Mucosa of gallbladder (tissue), 1 donor: ENCODE measurements around the gene CBX6. TPM values are rescaled to one million over a fixed set of nuclear protein-coding genes. Genes with fewer than 3 reads are reported as not detected.
A peak's percentile ranks its signal among the peaks of the same experiment; 100 is the strongest.
"Not testable (repeated sequence)": the region's sequence is repeated elsewhere in the genome, so short reads cannot be mapped to it uniquely, and the experiment has no call there.

Experiments
- DNase-seq: peaks from one replicate; pipeline ENCODE4 v3.0.0-alpha.2; 2020; ENCODE audit warnings: low spot score
- total RNA-seq: library from RNA; stranded (reverse); gene quantifications from one replicate; pipeline ENCODE4 v1.2.1, GENCODE V29; 2021
- donor health status: DM: no; HTN: no; CAD: no.

The CBX6 gene
- total RNA-seq, 1 donor from 2014 or later: 97.5 TPM

- no peak for DNase-seq
Measured at GRCh38 chr22:38861170-38861876, 10.7 kb downstream of the CBX6 start.

GRCh38 chr22:38860283-38861169 lies 11.5 kb downstream of the CBX6 start:
- DNase-seq: no peak

- DNase-seq: no peak
Measured at GRCh38 chr22:38859581-38860282, 12.3 kb downstream of the CBX6 start.

- DNase-seq: no peak
Measured at GRCh38 chr22:38858492-38858891, 13.5 kb downstream of the CBX6 start.

- not testable (repeated sequence) for DNase-seq
Measured at GRCh38 chr22:38854476-38854875, 17.5 kb downstream of the CBX6 start.

- DNase-seq: not testable (repeated sequence)
Measured at GRCh38 chr22:38853883-38854282, 18.1 kb downstream of the CBX6 start.

GRCh38 chr22:38853196-38853651 lies 18.8 kb downstream of the CBX6 start:
- no peak for DNase-seq

GRCh38 chr22:38852522-38852921 lies 19.5 kb downstream of the CBX6 start:
- no peak for DNase-seq

- DNase-seq: no peak
Measured at GRCh38 chr22:38850941-38851849, 20.8 kb downstream of the CBX6 start.

- DNase-seq: no peak
Measured at GRCh38 chr22:38850399-38850798, 21.6 kb downstream of the CBX6 start.

- DNase-seq: no peak
Measured at GRCh38 chr22:38849811-38850210, 22.2 kb downstream of the CBX6 start.

- DNase-seq: no peak
Measured at GRCh38 chr22:38846412-38846811, 25.6 kb downstream of the CBX6 start.

GRCh38 chr22:38845004-38845740 lies 26.8 kb downstream of the CBX6 start:
- DNase-seq: no peak

GRCh38 chr22:38844315-38845003 lies 27.6 kb downstream of the CBX6 start:
- no peak for DNase-seq

GRCh38 chr22:38843657-38844314 lies 28.2 kb downstream of the CBX6 start, which contains the start of gene NPTXR:
Gene NPTXR, minus strand, starts transcription at chr22:38844028.
- DNase-seq: peak; percentile 34

- no peak for DNase-seq
Measured at GRCh38 chr22:38843201-38843656, 28.8 kb downstream of the CBX6 start.

- no peak for DNase-seq
Measured at GRCh38 chr22:38842512-38843200, 29.4 kb downstream of the CBX6 start.

GRCh38 chr22:38841635-38842034 lies 30.4 kb downstream of the CBX6 start:
- DNase-seq: no peak
